ENCODE data around the gene CSTPP1. TPM values are rescaled to one million over a fixed set of nuclear protein-coding genes. Genes with fewer than 3 reads are reported as not detected.
A peak's percentile ranks its signal among the peaks of the same experiment; 100 is the strongest.

Gene CSTPP1
- total and polyA plus RNA-seq, 2 of the 4 experiments (the other 2 are of a cell fraction): 22.0 to 35.7 TPM

- Histone ChIP-seq H4K91ac (ENCODE audit: insufficient read depth, low read depth, low read length) (no peak overlapping the region), H3K23ac (ENCODE audit: low read depth, low read length) (peak overlapping the region; percentile 39; the same call in 1 of the 2 replicates), H2AK5ac (ENCODE audit: low read depth, low read length) (no peak overlapping the region), H3K18ac (ENCODE audit: low read depth, low read length) (no peak overlapping the region), H3K36me3 (ENCODE audit: control insufficient read depth, insufficient read depth, low read length) (no peaks in the 10 kb centered on the region), H3K27ac (ENCODE audit: insufficient read depth, low read length) (peak overlapping the region; percentile 17; the same call in 1 of the 2 replicates), H3K14ac (replicated peaks; ENCODE audit: low read depth, low read length) (no peak overlapping the region), H3K79me1 (ENCODE audit: low read depth in 1 of 2, low read length in 2 of 2) (no peaks in the 10 kb centered on the region), H3K27me3 (ENCODE audit: control insufficient read depth, insufficient read depth, low read length) (no peaks in the 10 kb centered on the region), H3K56ac (ENCODE audit: extremely low read depth, insufficient read depth, low read length) (no peak overlapping the region), H3K9me3 (ENCODE audit: control insufficient read depth, insufficient read depth, low read length) (no peaks in the 10 kb centered on the region), H3K4me1 (ENCODE audit: control insufficient read depth, insufficient read depth, low read length) (peaks cover 8% of the 10 kb centered on the region), H4K8ac (ENCODE audit: low read depth in 2 of 2, low read length in 2 of 2) (peak overlapping the region in 1 of 2 experiments; percentile 20; a peak in 1 of 4 replicates), H3K9me1 (ENCODE audit: insufficient read depth, low read length) (0 out of 2 replicates have a peak, but pooled peaks cover 6% of the 10 kb centered on the region), H3K4me2 (ENCODE audit: low read depth, low read length) (peak overlapping the region; percentile 36), H2BK120ac (ENCODE audit: low read depth, low read length) (no peak overlapping the region), H2BK20ac (ENCODE audit: low read depth, low read length) (no peak overlapping the region), H3K4me3 (ENCODE audit: insufficient read depth, low read depth, low read length) (no peak overlapping the region), H3K9ac (ENCODE audit: low read depth, low read length) (no peak overlapping the region; the same call in 1 of the 2 replicates), H2BK5ac (ENCODE audit: low read depth, low read length, poor library complexity, severe bottlenecking) (no peak overlapping the region), H4K5ac (ENCODE audit: low read depth, low read length) (no peak overlapping the region), H3K4ac (ENCODE audit: low read depth, low read length) (no peak overlapping the region), H2BK15ac (ENCODE audit: low read depth, low read length) (no peak overlapping the region), H2AFZ (replicated peaks; ENCODE audit: low read length, poor library complexity) (peak overlapping the region; percentile 82), H4K20me1 (ENCODE audit: insufficient read depth, low read length) (no peaks in the 10 kb centered on the region), H2AK9ac (replicated peaks; ENCODE audit: low read depth, low read length, poor library complexity) (no peak overlapping the region)
- TF ChIP-seq RFX5 (IDR thresholded peaks at IDR 0.05; ENCODE audit: low read depth, low read length) (no peak), CEBPB (IDR thresholded peaks at IDR 0.05; ENCODE audit: low read depth, low read length) (no peak), MAZ (IDR thresholded peaks at IDR 0.05; ENCODE audit: borderline replicate concordance, low read depth, low read length) (no peak), SMC3 (IDR thresholded peaks at IDR 0.05; ENCODE audit: low read depth, low read length) (no peak), NFE2L2 (IDR thresholded peaks at IDR 0.05; ENCODE audit: low read depth, low read length) (no peak), FOS (IDR thresholded peaks at IDR 0.05; ENCODE audit: low read depth, low read length) (no peak), RCOR1 (IDR thresholded peaks at IDR 0.05; ENCODE audit: insufficient replicate concordance, low read length) (no peak), MXI1 (IDR thresholded peaks at IDR 0.05; ENCODE audit: borderline replicate concordance, low read depth, low read length) (no peak), MAFK (IDR thresholded peaks at IDR 0.05; ENCODE audit: low read depth, low read length) (no peak), ELK1 (IDR thresholded peaks at IDR 0.05; ENCODE audit: borderline replicate concordance, low read depth, low read length) (no peak), USF2 (IDR thresholded peaks at IDR 0.05; ENCODE audit: low read depth, low read length) (no peak), CTCF (conservative IDR thresholded peaks at IDR 0.05; ENCODE audit: low read depth, low read length) (no peak), CHD1 (IDR thresholded peaks at IDR 0.05; ENCODE audit: low read depth, low read length) (no peak)
- in situ Hi-C loops (cut with MboI; ENCODE audit: low sequenced_read_pairs): no loop called here
- peak; percentile 52 for DNase-seq
- 13% methylated on average over 4 of the region's 13 CpGs; no CpG with 5 or more reads in 1 of the 2 experiments for WGBS, 2 experiments (ENCODE audit: extremely low coverage in 2 of 2, insufficient read length in 1 of 2)
- peak; percentile 83 for ATAC-seq (ENCODE audit: low read depth)
- intact Hi-C loops (cut with micrococcal nuclease): no loop called here
- dilution Hi-C loops (cut with HindIII; ENCODE audit: low sequenced_read_pairs, unreplicated experiment): no loop called here
- CTCF ChIA-PET: interaction anchor here (1.7 to 1.8 kb wide), 2 partner anchors 10 to 247 kb away, joined by 5 to 9 read pairs; no protein-coding TSS in a partner anchor
- no TSS peak for BruUV-seq (replicated peaks)
- POLR2A ChIA-PET (ENCODE audit: unreplicated experiment): interaction anchor here (0.6 kb wide), 1 partner anchor 10 kb away, joined by 4 read pairs; no protein-coding TSS in a partner anchor
Measured at GRCh38 chr11:46906609-46907041, 29.9 kb upstream of the CSTPP1 start.
